LNCAP (cell line): ENCODE measurements around the gene EEIG1.

Experiments
- TF ChIP-seq, protein P1 (sequence below): fragments of 450-650 bp; IDR thresholded peaks from 2 replicates; pipeline ENCODE4 v1.5.1; 2017; ENCODE audit warnings: mild to moderate bottlenecking

The EEIG1 gene

DNA sequence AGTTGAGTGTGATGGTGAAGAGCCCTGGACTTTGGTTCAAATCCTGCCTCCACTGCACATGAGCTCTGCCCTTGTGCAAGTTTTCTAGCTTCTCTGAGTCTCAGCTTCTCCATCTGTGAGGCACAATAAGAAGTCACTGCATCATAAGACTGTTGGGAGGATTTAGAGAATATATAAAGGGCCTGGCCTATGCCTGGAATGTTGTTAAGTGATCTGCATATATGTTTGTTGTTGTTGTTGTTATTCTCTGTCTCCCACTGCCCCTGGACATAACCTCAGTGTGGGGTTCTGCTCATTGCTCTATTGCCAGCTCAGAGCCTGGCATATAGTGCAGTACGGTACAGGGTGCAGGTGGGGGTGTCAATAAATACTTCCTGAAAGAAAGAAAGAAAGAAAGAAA is 40.3 kb upstream of the EEIG1 start:
- TF ChIP-seq, protein P1, sequence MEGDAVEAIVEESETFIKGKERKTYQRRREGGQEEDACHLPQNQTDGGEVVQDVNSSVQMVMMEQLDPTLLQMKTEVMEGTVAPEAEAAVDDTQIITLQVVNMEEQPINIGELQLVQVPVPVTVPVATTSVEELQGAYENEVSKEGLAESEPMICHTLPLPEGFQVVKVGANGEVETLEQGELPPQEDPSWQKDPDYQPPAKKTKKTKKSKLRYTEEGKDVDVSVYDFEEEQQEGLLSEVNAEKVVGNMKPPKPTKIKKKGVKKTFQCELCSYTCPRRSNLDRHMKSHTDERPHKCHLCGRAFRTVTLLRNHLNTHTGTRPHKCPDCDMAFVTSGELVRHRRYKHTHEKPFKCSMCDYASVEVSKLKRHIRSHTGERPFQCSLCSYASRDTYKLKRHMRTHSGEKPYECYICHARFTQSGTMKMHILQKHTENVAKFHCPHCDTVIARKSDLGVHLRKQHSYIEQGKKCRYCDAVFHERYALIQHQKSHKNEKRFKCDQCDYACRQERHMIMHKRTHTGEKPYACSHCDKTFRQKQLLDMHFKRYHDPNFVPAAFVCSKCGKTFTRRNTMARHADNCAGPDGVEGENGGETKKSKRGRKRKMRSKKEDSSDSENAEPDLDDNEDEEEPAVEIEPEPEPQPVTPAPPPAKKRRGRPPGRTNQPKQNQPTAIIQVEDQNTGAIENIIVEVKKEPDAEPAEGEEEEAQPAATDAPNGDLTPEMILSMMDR: no peak

DNA sequence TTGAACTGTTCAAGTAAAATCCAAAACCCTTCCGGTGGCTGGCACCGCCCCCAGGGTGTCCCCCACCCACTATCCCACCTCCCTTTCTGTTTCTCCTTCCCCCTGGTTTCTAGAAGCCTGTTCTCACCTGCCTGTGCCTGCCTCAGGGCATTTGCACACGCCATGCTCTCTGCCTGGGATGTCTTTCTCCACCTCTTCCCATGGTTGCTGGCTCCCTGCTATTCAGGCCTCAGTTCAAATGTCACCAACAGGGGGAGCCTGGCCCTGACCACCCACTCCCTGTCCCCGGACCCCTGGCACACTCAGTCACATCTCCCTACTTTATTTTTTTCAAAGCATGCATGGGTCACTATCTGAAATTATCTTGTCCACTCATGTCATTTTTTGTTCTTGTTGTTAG is 39.9 kb upstream of the EEIG1 start:
- TF ChIP-seq, protein P1: no peak

DNA sequence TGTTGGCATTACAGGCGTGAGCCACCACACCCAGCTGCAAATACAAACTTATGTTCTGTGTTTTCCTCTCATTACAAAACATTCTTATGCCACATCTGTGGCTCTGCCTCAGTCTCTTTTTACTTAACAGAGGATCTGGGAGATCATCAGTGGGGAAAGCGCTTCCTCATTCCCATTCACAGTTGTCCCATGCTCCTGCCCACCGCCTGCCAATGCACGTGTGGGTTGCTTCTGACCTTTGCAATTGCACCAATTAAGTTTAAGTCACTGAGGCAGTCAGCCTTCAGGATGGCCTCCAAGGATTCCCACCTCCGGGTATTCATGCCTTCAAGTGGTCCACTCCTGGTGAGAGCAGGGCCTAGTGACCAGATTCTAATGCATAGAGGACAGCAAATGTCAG is 34.9 kb upstream of the EEIG1 start:
- TF ChIP-seq, protein P1: no peak

DNA sequence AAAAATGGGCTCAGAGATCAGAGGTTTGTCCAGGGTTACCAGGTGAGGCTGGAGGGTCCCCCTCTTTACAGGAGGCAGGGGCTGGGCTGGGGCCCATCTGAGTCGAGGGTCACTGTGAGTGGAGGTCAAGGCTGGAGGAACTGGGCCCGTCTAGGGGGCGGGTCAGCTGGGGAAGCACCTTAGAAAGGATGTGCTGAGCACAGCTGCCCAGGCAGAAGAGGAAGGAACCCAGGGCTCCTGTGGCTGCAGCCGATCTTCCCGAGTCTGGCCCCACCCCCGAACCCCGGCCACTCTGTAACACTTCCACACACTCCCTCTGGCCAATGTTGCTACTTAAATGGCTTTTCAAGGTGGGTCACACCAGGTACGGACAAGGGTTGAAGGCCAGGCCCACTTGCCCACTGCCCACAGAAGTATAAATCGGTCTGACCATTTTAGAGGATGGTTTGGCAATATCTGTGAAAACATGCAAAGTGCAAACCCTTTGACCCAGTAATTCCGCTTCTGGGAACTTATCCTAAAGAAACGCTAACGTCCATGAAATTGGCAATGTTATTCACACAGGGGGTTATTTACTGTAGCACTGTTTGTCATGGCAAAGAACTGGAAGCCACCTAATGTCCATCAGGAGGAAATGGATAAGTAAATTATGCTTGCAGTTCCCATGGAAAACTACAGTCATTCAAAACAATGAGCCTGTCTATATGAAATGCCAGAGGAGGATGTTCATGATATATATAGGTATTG is 30.5 kb upstream of the EEIG1 start:
- TF ChIP-seq, protein P1: no peak

DNA sequence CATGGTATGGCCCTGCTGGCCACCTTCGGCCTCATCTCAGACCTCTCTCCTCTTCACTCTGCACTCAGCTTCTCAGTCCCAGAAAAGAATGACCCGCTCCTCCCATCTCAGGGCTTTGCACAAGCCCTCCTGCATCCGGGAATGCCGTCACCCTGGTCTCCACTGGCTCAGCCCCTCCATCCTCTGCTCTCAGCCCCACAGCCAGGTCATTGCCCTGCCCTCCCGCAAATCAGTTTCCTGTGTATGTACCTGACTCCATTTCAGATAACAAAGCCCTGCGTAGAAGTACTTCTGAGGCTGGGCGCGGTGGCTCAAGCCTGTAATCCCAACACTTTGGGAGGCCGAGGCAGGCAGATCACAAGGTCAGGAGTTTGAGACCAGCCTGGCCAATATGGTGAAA is 28.9 kb upstream of the EEIG1 start:
- TF ChIP-seq, protein P1: no peak

DNA sequence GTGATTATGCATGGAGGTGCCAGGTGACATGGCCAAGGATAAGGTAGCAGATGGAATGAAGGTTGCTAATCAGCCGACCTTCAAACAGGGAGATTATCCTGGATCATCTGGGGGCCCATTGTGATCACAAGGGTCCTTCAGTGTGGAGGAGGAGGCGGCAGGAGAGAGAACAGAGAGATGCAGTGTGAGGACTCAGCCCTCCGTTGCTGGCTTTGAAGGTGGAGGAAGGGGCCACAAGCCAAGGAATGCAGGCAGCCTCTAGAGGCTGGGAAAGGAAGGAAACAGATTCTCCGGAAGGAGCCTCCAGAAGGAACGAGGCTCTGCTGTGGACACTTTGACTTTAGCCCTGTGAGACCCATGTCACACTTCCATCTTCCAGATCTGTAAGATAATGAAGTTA is 27.4 kb upstream of the EEIG1 start:
- TF ChIP-seq, protein P1: no peak

DNA sequence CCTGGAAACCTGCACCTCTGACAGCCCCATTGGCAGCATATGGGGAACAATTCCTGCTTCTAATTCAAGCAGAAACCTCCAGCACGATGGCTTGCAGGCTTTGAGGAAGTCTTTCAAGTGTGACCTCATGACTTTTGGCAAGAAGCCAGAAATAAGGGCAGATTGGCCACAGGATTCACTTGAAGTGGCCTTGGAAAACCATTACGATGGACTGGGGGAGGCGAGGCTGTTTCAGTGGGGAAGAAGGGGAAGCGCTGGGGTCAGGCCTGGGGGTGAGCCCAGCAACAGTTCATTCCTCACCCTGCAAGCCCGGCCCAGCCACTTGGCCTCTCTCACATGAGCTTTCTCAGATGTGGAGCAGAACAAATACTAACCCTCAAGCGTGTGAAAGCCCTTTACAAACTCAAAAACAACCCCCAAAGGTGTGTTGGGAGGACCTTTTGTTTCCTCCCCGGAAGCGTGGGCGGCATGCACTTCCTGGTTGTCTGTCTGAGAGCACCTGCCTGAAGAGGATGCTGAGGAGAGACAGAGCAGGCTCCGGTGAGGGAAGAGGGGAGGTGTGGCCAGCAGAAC is 26.9 kb upstream of the EEIG1 start:
- TF ChIP-seq, protein P1: no peak
